Hepatocyte (in vitro differentiated cells): ENCODE data around the gene PTPN14. TPM values are rescaled to one million over a fixed set of nuclear protein-coding genes. Genes with fewer than 3 reads are reported as not detected.

Experiments
- DNase-seq: peaks from one replicate; pipeline ENCODE4 v3.0.0-alpha.2; 2016; ENCODE audit warnings: low spot score
- H2AFZ ChIP-seq: fragments of 200-600 bp; sonication (generic); 2 replicates; pipeline ENCODE4 v1.6.0; 2016; ENCODE audit warnings: antibody characterized with exemption, mild to moderate bottlenecking
- H3K27ac ChIP-seq: fragments of 200-600 bp; sonication (generic); 2 replicates; pipeline ENCODE4 v1.5.1; 2016; ENCODE audit warnings: mild to moderate bottlenecking
- H3K27me3 ChIP-seq: fragments of 200-600 bp; sonication (generic); 2 replicates; pipeline ENCODE4 v1.6.1; 2016
- H3K36me3 ChIP-seq: fragments of 200-600 bp; sonication (generic); replicated peaks from 2 replicates; pipeline ENCODE4 v1.5.1; 2016; ENCODE audit warnings: low read depth; ENCODE audit not compliant: insufficient read depth
- H3K4me1 ChIP-seq: fragments of 200-600 bp; sonication (generic); 2 replicates; pipeline ENCODE4 v1.5.1; 2016; ENCODE audit warnings: mild to moderate bottlenecking, moderate library complexity; ENCODE audit not compliant: insufficient read depth
- H3K4me2 ChIP-seq: fragments of 200-600 bp; sonication (generic); 2 replicates; pipeline ENCODE4 v1.6.0; 2016
- H3K4me3 ChIP-seq: fragments of 200-600 bp; sonication (generic); 2 replicates; pipeline ENCODE4 v1.5.1; 2016; ENCODE audit warnings: mild to moderate bottlenecking
- H3K79me2 ChIP-seq: fragments of 200-600 bp; sonication (generic); 2 replicates; pipeline ENCODE4 v1.6.0; 2017; ENCODE audit warnings: mild to moderate bottlenecking
- H3K9me2 ChIP-seq: fragments of 200-600 bp; sonication (generic); replicated peaks from 2 replicates; pipeline ENCODE4 v1.6.0; 2017; ENCODE audit warnings: mild to moderate bottlenecking; ENCODE audit not compliant: insufficient read depth
- H3K9me3 ChIP-seq: fragments of 200-600 bp; sonication (generic); 2 replicates; pipeline ENCODE4 v1.5.1; 2016; ENCODE audit warnings: low read depth, mild to moderate bottlenecking
- H4K20me1 ChIP-seq: fragments of 200-600 bp; sonication (generic); 2 replicates; pipeline ENCODE4 v1.6.0; 2016; ENCODE audit warnings: mild to moderate bottlenecking; ENCODE audit not compliant: insufficient read depth, poor library complexity, severe bottlenecking
- EZH2 ChIP-seq: fragments of 200-600 bp; sonication (generic); IDR thresholded peaks from 2 replicates; pipeline ENCODE4 v1.6.1; 2016; ENCODE audit warnings: antibody characterized with exemption, mild to moderate bottlenecking, borderline replicate concordance
- EZH2phosphoT487 ChIP-seq: fragments of 200-600 bp; sonication (generic); IDR thresholded peaks from one replicate; pipeline ENCODE4 v1.6.1; 2018; ENCODE audit warnings: antibody characterized with exemption, mild to moderate bottlenecking, low read depth, moderate library complexity; ENCODE audit not compliant: unreplicated experiment, severe bottlenecking
- WGBS: methylation state at CpG from one replicate; pipeline ENCODE4 v1.1.6; 2016; ENCODE audit warnings: low lambda C conversion rate; ENCODE audit errors: missing lambda C conversion rate; 5-methylcytosine and 5-hydroxymethylcytosine counted together
- polyA plus RNA-seq: library from polyadenylated mRNA; unstranded; fragments of >200 nt; fragmentation: Nextera tagmentation; extraction: Ambion mirVana; gene quantifications from 2 replicates; pipeline ENCODE4 v1.2.1, GENCODE V29; 2016
- total RNA-seq: library from RNA; depleted of rRNA; stranded (reverse); fragments of >200 nt; gene quantifications from 2 replicates; pipeline ENCODE4 v1.2.3, GENCODE V29; 2014
- TF ChIP-seq, protein P1 (sequence below): fragments of 200-600 bp; sonication (generic); IDR thresholded peaks from 2 replicates; pipeline ENCODE4 v1.5.1; 2016; ENCODE audit warnings: antibody characterized with exemption, mild to moderate bottlenecking; ENCODE audit not compliant: poor library complexity

PTPN14 gene
- total and polyA plus RNA-seq, 2 experiments from 2014 or later, result 9.5 to 21.7 TPM

DNA sequence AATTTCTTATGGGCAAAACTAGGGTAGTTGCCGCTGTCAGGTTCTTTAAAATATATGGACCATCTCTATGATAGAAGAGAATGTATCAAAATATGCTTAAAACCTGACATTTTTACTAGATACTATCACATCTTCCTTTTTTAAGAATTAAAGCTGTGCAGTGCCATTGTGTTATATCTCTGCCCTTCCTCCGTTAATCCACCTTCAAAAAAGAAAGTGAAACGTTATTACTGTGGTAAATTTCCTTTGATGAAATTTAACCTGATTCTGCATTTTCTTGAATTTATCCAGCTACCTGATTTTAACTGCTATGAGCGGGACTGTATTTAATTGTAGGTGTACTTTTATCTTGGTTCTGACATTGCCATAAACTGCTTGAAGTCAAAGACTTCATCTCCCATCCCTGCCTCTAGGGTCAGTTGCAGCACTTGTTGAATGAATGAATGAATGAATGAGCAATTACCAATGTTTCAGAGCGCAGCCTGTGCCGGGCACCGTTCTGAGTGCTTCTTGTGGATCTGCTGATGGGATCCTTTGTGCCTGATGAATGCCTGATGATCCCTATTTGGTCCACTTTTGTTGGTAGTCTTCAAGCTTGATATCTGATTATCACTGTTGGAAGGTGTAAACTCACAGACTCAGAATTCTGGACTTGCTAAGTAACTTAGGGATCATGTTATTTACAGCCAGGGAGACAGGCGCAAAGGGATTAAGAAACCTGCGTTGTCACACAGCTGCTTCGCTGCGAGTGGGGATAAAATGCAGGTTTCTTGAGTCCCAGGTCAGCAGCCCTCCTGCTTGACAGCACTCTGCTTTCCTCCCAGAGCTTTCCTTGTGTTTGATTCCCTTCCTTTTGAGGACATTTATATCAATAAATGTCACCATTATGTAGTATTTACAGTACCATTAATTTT is 240.4 kb downstream of the PTPN14 start:
- H3K36me3 ChIP-seq, result no peaks in the 10 kb centered on the region
- no peak overlapping the region for H3K27ac ChIP-seq
- 75% methylated on average over 11 of the region's 11 CpGs for WGBS
- H3K9me3 ChIP-seq, result no peaks in the 10 kb centered on the region
- H3K4me3 ChIP-seq, result no peak overlapping the region
- H4K20me1 ChIP-seq, result no peaks in the 10 kb centered on the region
- TF ChIP-seq, protein P1, sequence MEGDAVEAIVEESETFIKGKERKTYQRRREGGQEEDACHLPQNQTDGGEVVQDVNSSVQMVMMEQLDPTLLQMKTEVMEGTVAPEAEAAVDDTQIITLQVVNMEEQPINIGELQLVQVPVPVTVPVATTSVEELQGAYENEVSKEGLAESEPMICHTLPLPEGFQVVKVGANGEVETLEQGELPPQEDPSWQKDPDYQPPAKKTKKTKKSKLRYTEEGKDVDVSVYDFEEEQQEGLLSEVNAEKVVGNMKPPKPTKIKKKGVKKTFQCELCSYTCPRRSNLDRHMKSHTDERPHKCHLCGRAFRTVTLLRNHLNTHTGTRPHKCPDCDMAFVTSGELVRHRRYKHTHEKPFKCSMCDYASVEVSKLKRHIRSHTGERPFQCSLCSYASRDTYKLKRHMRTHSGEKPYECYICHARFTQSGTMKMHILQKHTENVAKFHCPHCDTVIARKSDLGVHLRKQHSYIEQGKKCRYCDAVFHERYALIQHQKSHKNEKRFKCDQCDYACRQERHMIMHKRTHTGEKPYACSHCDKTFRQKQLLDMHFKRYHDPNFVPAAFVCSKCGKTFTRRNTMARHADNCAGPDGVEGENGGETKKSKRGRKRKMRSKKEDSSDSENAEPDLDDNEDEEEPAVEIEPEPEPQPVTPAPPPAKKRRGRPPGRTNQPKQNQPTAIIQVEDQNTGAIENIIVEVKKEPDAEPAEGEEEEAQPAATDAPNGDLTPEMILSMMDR, result no peak
- TF ChIP-seq EZH2phosphoT487 (no peak), EZH2 (no peak)
- DNase-seq, result no peak
- H3K4me2 ChIP-seq, result no peak overlapping the region
- H3K79me2 ChIP-seq, result no peaks in the 10 kb centered on the region
- H2AFZ ChIP-seq, result no peak overlapping the region
- H3K4me1 ChIP-seq, result no peaks in the 10 kb centered on the region
- H3K9me2 ChIP-seq, result no peaks in the 10 kb centered on the region
- H3K27me3 ChIP-seq, result no peaks in the 10 kb centered on the region

GRCh38 chr1:214310010-214310409 is 241.4 kb downstream of the PTPN14 start:
- no peak for DNase-seq
- peak overlapping the region; percentile 31 for H3K4me2 ChIP-seq
- no peak overlapping the region for H3K4me3 ChIP-seq
- no peak overlapping the region for H3K27ac ChIP-seq
- H3K9me3 ChIP-seq, result no peaks in the 10 kb centered on the region
- H4K20me1 ChIP-seq, result no peaks in the 10 kb centered on the region
- WGBS, result 84% methylated on average over 3 of the region's 3 CpGs
- no peaks in the 10 kb centered on the region for H3K36me3 ChIP-seq
- H3K27me3 ChIP-seq, result no peaks in the 10 kb centered on the region
- no peaks in the 10 kb centered on the region for H3K4me1 ChIP-seq
- H2AFZ ChIP-seq, result no peak overlapping the region
- H3K9me2 ChIP-seq, result no peaks in the 10 kb centered on the region
- TF ChIP-seq EZH2phosphoT487 (no peak), EZH2 (no peak)
- TF ChIP-seq, protein P1, result no peak
- H3K79me2 ChIP-seq, result no peaks in the 10 kb centered on the region

GRCh38 chr1:214306269-214306668 is 245.1 kb downstream of the PTPN14 start:
- no peak overlapping the region for H2AFZ ChIP-seq
- H3K27me3 ChIP-seq, result no peaks in the 10 kb centered on the region
- H3K36me3 ChIP-seq, result no peaks in the 10 kb centered on the region
- WGBS, result 90% methylated on average over 6 of the region's 6 CpGs
- TF ChIP-seq, protein P1, result no peak
- TF ChIP-seq EZH2 (no peak), EZH2phosphoT487 (no peak)
- no peaks in the 10 kb centered on the region for H4K20me1 ChIP-seq
- H3K79me2 ChIP-seq, result peaks cover 11% of the 10 kb centered on the region
- no peak overlapping the region for H3K4me2 ChIP-seq
- no peaks in the 10 kb centered on the region for H3K4me1 ChIP-seq
- DNase-seq, result no peak
- no peaks in the 10 kb centered on the region for H3K9me2 ChIP-seq
- H3K27ac ChIP-seq, result no peak overlapping the region
- H3K4me3 ChIP-seq, result no peak overlapping the region
- no peaks in the 10 kb centered on the region for H3K9me3 ChIP-seq
